Measurements from ENCODE around the gene SECISBP2. TPM values are rescaled to one million over a fixed set of nuclear protein-coding genes. Genes with fewer than 3 reads are reported as not detected.
"Not testable (repeated sequence)": the region's sequence is repeated elsewhere in the genome, so short reads cannot be mapped to it uniquely, and the experiment has no call there.

Gene SECISBP2
- total RNA-seq, 1 donor = 96.6 TPM

- H3K9me3 ChIP-seq (ENCODE audit: low read depth, low read length) = no peaks in the 10 kb centered on the region
- H3K4me1 ChIP-seq (ENCODE audit: insufficient read depth, low read length) = no peaks in the 10 kb centered on the region
- H3K4me3 ChIP-seq (ENCODE audit: low read length) = no peak overlapping the region
- no peaks in the 10 kb centered on the region for H3K27me3 ChIP-seq (ENCODE audit: insufficient read depth, low read length)
Observed at GRCh38 chr9:89362647-89363310, 44.5 kb downstream of the SECISBP2 start.

GRCh38 chr9:89363311-89363670, 45.0 kb downstream of the SECISBP2 start:
- H3K27me3 ChIP-seq (ENCODE audit: insufficient read depth, low read length) = no peaks in the 10 kb centered on the region
- no peak overlapping the region for H3K4me3 ChIP-seq (ENCODE audit: low read length)
- H3K9me3 ChIP-seq (ENCODE audit: low read depth, low read length) = no peaks in the 10 kb centered on the region
- no peaks in the 10 kb centered on the region for H3K4me1 ChIP-seq (ENCODE audit: insufficient read depth, low read length)

GRCh38 chr9:89363921-89364665, 45.8 kb downstream of the SECISBP2 start:
- H3K4me3 ChIP-seq (ENCODE audit: low read length) = no peak overlapping the region
- H3K4me1 ChIP-seq (ENCODE audit: insufficient read depth, low read length) = no peaks in the 10 kb centered on the region
- no peaks in the 10 kb centered on the region for H3K9me3 ChIP-seq (ENCODE audit: low read depth, low read length)
- H3K27me3 ChIP-seq (ENCODE audit: insufficient read depth, low read length) = no peaks in the 10 kb centered on the region

GRCh38 chr9:89364666-89365531, 46.6 kb downstream of the SECISBP2 start:
- no peaks in the 10 kb centered on the region for H3K9me3 ChIP-seq (ENCODE audit: low read depth, low read length)
- no peaks in the 10 kb centered on the region for H3K27me3 ChIP-seq (ENCODE audit: insufficient read depth, low read length)
- no peak overlapping the region for H3K4me3 ChIP-seq (ENCODE audit: low read length)
- no peaks in the 10 kb centered on the region for H3K4me1 ChIP-seq (ENCODE audit: insufficient read depth, low read length)

GRCh38 chr9:89365532-89365912, 47.2 kb downstream of the SECISBP2 start:
- Histone ChIP-seq H3K9me3 (ENCODE audit: low read depth, low read length) (no peaks in the 10 kb centered on the region), H3K4me3 (ENCODE audit: low read length) (no peak overlapping the region), H3K4me1 (ENCODE audit: insufficient read depth, low read length) (no peaks in the 10 kb centered on the region), H3K27me3 (ENCODE audit: insufficient read depth, low read length) (no peaks in the 10 kb centered on the region)

- no peaks in the 10 kb centered on the region for H3K27me3 ChIP-seq (ENCODE audit: insufficient read depth, low read length)
- H3K4me1 ChIP-seq (ENCODE audit: insufficient read depth, low read length) = no peaks in the 10 kb centered on the region
- H3K9me3 ChIP-seq (ENCODE audit: low read depth, low read length) = no peaks in the 10 kb centered on the region
- no peak overlapping the region for H3K4me3 ChIP-seq (ENCODE audit: low read length)
Observed at GRCh38 chr9:89366711-89367110, 48.4 kb downstream of the SECISBP2 start.

DNA sequence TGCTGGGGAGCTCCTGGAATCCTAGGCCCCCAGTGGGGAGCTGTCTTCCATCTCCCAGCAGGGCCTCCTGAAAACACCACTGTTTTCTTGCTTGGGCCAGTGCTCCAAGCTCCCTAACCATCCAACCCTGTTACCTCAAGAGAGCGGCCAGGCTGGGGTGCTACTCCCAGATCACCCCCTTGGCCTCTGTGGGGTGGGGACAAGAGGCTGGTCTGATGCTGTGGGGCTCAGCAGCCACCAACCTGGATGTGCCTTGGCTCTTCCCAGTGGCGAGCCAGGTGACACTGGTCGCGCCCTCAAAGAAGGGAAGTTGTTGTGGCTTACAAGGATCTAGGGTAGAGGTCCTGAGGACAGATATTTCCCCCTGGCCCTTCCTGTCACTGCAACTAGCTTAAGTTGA, 49.0 kb downstream of the SECISBP2 start:
- Histone ChIP-seq H3K9me3 (ENCODE audit: low read depth, low read length) (no peaks in the 10 kb centered on the region), H3K27me3 (ENCODE audit: insufficient read depth, low read length) (no peaks in the 10 kb centered on the region), H3K4me1 (ENCODE audit: insufficient read depth, low read length) (no peaks in the 10 kb centered on the region), H3K4me3 (ENCODE audit: low read length) (no peak overlapping the region)

- Histone ChIP-seq H3K4me3 (ENCODE audit: low read length) (no peak overlapping the region), H3K9me3 (ENCODE audit: low read depth, low read length) (no peaks in the 10 kb centered on the region), H3K27me3 (ENCODE audit: insufficient read depth, low read length) (no peaks in the 10 kb centered on the region), H3K4me1 (ENCODE audit: insufficient read depth, low read length) (no peaks in the 10 kb centered on the region)
Observed at GRCh38 chr9:89367726-89368437, 49.6 kb downstream of the SECISBP2 start.

DNA sequence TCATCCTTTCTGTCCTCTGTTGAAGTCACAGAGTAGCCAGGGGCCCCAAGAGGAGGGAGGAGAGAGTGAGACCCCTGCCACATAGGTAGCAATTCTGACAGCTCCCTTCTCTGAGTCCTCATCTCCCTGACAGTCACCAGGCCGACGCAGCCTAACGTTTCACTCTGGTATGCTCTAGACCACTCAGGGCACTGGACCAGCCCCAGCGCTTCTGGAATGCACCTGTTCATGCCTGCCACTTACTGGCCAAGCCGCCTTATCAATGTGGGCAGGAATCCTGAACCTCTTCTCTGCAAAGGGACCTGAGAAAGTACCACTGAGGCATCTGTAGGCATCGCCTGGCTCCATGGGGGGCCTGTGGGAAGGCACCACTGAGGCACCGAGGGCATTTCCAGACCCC, 50.2 kb downstream of the SECISBP2 start:
- H3K27me3 ChIP-seq (ENCODE audit: insufficient read depth, low read length) = no peaks in the 10 kb centered on the region
- no peak overlapping the region for H3K4me3 ChIP-seq (ENCODE audit: low read length)
- H3K9me3 ChIP-seq (ENCODE audit: low read depth, low read length) = no peaks in the 10 kb centered on the region
- no peaks in the 10 kb centered on the region for H3K4me1 ChIP-seq (ENCODE audit: insufficient read depth, low read length)

GRCh38 chr9:89368978-89369377, 50.7 kb downstream of the SECISBP2 start:
- H3K4me3 ChIP-seq (ENCODE audit: low read length) = no peak overlapping the region
- no peaks in the 10 kb centered on the region for H3K27me3 ChIP-seq (ENCODE audit: insufficient read depth, low read length)
- H3K9me3 ChIP-seq (ENCODE audit: low read depth, low read length) = no peaks in the 10 kb centered on the region
- peaks cover 4% of the 10 kb centered on the region for H3K4me1 ChIP-seq (ENCODE audit: insufficient read depth, low read length)

- Histone ChIP-seq H3K4me3 (ENCODE audit: low read length) (no peak overlapping the region), H3K9me3 (ENCODE audit: low read depth, low read length) (no peaks in the 10 kb centered on the region), H3K27me3 (ENCODE audit: insufficient read depth, low read length) (no peaks in the 10 kb centered on the region), H3K4me1 (ENCODE audit: insufficient read depth, low read length) (peaks cover 20% of the 10 kb centered on the region)
Observed at GRCh38 chr9:89370593-89370992, 52.3 kb downstream of the SECISBP2 start.

GRCh38 chr9:89371791-89372190, 53.5 kb downstream of the SECISBP2 start:
- H3K9me3 ChIP-seq (ENCODE audit: low read depth, low read length); H3K27me3 ChIP-seq (ENCODE audit: insufficient read depth, low read length); H3K4me3 ChIP-seq (ENCODE audit: low read length): not testable (repeated sequence)
- peaks cover 32% of the 10 kb centered on the region for H3K4me1 ChIP-seq (ENCODE audit: insufficient read depth, low read length)

DNA sequence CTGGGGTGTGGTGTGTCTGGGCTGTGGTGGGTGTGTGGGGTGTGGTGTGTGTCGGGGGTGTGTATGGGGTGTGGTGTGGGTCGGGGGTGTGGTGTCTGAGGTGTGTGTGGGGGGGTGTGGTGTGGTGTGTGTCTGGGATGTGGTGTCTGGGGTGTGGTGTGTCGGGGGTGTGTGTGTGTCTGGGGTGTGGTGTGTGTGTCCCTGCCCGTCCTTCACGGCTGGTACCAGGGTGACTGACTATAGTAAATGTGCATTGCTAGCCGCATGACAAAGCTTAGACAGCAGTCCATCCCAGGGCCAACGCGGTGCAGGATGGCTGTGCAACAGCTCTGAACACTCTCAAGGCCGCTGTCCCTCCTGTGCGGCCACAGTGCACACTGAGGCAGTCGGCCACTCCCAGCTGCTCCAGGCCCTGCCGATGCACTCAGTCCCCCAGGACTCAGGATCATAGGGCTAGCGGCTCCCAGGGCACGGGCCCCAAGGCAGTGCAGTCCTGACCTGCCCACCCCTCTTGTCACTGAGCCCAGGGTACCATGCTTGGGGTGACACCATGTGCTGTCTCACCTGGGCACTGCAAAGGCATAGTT, 54.0 kb downstream of the SECISBP2 start:
- Histone ChIP-seq H3K9me3 (ENCODE audit: low read depth, low read length) (no peaks in the 10 kb centered on the region), H3K27me3 (ENCODE audit: insufficient read depth, low read length) (no peaks in the 10 kb centered on the region), H3K4me3 (ENCODE audit: low read length) (no peak overlapping the region), H3K4me1 (ENCODE audit: insufficient read depth, low read length) (peaks cover 35% of the 10 kb centered on the region)

GRCh38 chr9:89372979-89373378, 54.7 kb downstream of the SECISBP2 start:
- no peaks in the 10 kb centered on the region for H3K27me3 ChIP-seq (ENCODE audit: insufficient read depth, low read length)

More at GRCh38 chr9:89372979-89373378, 54.7 kb downstream of the SECISBP2 start:
- Histone ChIP-seq H3K4me3 (ENCODE audit: low read length) (no peak overlapping the region), H3K4me1 (ENCODE audit: insufficient read depth, low read length) (peaks cover 35% of the 10 kb centered on the region), H3K9me3 (ENCODE audit: low read depth, low read length) (no peaks in the 10 kb centered on the region)

Data from mononuclear cell (primary cell).